Epithelial cell of umbilical artery (primary cell): Measurements from ENCODE around the gene TIFAB. TPM values are rescaled to one million over a fixed set of nuclear protein-coding genes. Genes with fewer than 3 reads are reported as not detected.

Experiments used
- total RNA-seq: library from RNA; depleted of rRNA; stranded (reverse); fragments of >200 nt; gene quantifications from 2 replicates; pipeline ENCODE4 v1.2.3, GENCODE V29; 2014

TIFAB gene, protein sequence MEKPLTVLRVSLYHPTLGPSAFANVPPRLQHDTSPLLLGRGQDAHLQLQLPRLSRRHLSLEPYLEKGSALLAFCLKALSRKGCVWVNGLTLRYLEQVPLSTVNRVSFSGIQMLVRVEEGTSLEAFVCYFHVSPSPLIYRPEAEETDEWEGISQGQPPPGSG
- not detected in 2 replicates for total RNA-seq

DNA sequence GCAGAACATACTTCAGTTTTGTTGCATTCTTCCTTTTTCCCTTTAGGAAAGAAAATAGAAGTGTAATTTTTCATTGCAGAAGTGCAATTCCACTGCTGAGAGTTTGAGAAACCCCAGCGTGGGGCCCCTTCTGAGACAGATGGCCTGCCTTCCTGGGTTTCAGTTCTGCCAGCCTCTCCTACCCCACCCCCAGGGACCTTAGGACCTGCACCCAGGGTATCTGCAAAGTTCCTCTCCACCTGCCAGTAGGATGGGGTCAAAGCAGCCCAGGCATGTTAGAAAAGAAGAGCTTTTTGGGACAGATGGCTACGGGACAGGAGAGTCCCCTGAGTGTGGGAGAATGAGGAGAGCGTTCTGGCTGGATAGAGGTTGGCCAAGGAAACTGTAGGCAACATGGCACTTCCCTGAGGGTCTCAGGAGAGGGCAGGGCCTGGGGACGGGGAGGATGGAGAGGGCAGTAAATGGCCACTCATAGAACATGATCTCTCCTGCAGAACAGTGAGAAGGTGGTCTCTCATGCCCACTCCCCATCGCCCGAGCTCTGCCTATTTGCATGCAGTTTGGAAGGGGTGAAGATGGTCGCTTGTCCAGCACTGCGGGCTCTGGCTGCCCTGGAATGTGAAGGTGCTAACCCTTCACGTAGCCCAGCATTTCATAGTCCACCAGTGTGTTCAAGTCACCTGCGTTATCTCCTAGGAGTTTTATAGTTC lies at the start of gene TIFAB:
Gene TIFAB (minus strand): TSS at position 31 of the 710 bp plus-strand sequence. CDS start 2,412 bp downstream, outside the sequence.

GRCh38 chr5:135447298-135447929 lies 4.7 kb downstream of the TIFAB start, which contains the start of gene DCANP1:
Gene DCANP1, minus strand, starts transcription at chr5:135447348. Its CDS starts 240 bp downstream, at chr5:135447108.

DNA sequence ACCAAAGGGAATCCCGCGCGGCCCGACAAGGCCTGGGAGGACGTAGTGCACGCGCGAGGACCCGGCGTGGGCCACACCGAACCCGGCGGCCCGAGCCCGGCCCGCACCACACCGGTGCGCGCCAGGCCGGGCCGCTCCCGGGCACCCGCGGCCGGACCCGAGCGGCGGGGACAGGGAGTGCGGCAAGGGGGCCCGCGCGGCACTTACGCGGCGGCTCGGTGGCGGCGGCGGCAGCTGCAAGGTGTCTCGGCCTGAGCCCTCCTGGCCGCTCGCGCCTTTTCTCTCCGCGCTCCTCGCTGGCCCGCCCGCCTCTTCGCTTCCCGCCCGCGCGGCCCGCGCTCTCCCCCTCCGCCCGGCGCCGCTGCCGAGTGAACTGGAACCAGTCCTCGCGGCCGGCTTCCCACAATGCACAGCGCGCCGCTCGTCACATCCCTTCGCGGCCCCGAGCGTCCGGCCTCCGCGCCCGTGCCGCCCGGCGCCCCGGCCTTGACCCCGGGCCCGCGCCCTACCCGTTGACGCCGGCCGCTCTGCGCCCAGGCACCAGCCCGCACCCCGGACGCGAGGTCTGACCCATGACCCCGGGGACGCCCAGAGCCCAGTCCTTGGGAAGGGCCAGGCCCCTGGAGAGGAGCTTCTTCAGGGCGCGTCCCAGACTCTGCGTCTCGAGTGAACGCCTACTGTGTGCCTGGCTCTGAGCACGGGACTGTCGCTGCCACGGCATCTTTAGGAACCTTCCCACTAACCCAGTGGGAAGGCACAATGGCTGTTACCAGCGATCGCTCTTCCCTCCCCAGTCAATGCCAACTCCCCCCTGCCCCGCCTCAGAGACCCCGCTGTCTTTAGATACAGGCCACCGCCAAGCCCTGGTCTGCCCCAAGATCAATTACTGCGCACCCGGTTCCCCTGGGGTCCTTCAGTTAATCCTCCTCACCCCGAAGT lies 53.0 kb downstream of the TIFAB start, which contains the start of gene MACROH2A1:
Gene MACROH2A1 (minus strand): TSS at position 377 of the 939 bp plus-strand sequence. CDS start 10,138 bp downstream, outside the sequence.

Other genes with a start within 250 kb of the TIFAB start
- gene MACROH2A1, start 53.1 kb downstream of the TIFAB start, total RNA-seq: 169 and 283 TPM in 2 replicates
- not detected in 2 replicates for gene DCANP1, start 5.0 kb downstream of the TIFAB start, total RNA-seq
- not detected in 2 replicates for gene NEUROG1, start 83.6 kb upstream of the TIFAB start, total RNA-seq
- not detected in 2 replicates for gene CXCL14, start 126.6 kb upstream of the TIFAB start, total RNA-seq